K562 (cell line): ENCODE results near the gene PHKG1. TPM values are rescaled to one million over a fixed set of nuclear protein-coding genes. Genes with fewer than 3 reads are reported as not detected.

Experiments
- ATF1 ChIP-seq, 2 experiments: fragments of 450-650 bp in 1 of 2; IDR thresholded peaks; 2 replicates each; pipeline ENCODE4 v1.6.1; 2016; ENCODE audit warnings: missing compliant biosample characterization in 1 of 2, missing genetic modification characterization in 1 of 2
- BHLHE40 ChIP-seq: IDR thresholded peaks from 2 replicates; pipeline ENCODE4 v1.6.1; 2011; ENCODE audit warnings: low read length, improper control_type of control experiment
- HMG20B ChIP-seq: fragments of 250-450 bp; sonication (Bioruptor Pico); IDR thresholded peaks from 2 replicates; pipeline ENCODE4 v1.5.0; 2021; ENCODE audit warnings: mild to moderate bottlenecking
- NEUROD1 ChIP-seq: fragments of 150-350 bp; IDR thresholded peaks from 2 replicates; pipeline ENCODE4 v1.6.1; 2014; ENCODE audit warnings: borderline replicate concordance, low read length, low read depth; ENCODE audit not compliant: partially characterized antibody
- NFATC3 ChIP-seq: fragments of 450-650 bp; IDR thresholded peaks from 2 replicates; pipeline ENCODE4 v1.6.1; 2017; ENCODE audit warnings: mild to moderate bottlenecking
- POLR2AphosphoS2 ChIP-seq: IDR thresholded peaks from 2 replicates; pipeline ENCODE4 v1.6.1; 2012; ENCODE audit warnings: low read length, improper control_type of control experiment
- RUNX1 ChIP-seq: sonication (generic); IDR thresholded peaks from 2 replicates; pipeline ENCODE4 v1.6.1; 2016; ENCODE audit warnings: antibody characterized with exemption, low read depth
- STAG1 ChIP-seq: sonication (generic); formaldehyde crosslinking; IDR thresholded peaks from 2 replicates; pipeline ENCODE4 v1.5.0; 2020; ENCODE audit warnings: missing genetic modification reagents, borderline replicate concordance
- TEAD1 ChIP-seq, 2 experiments: fragments of 450-650 bp in 1 of 2; sonication (generic) in 1 of 2; formaldehyde crosslinking; IDR thresholded peaks; 2 replicates each; pipeline versions ENCODE4 v1.4.0 to v1.8.0; 2020 to 2022; ENCODE audit warnings: mild to moderate bottlenecking in 2 of 2, missing genetic modification reagents in 1 of 2
- ZNF316 ChIP-seq: fragments of 450-650 bp; IDR thresholded peaks from 2 replicates; pipeline ENCODE4 v1.6.1; 2016
- ZNF707 ChIP-seq: fragments of 250-450 bp; sonication (Bioruptor Pico); conservative IDR thresholded peaks from 2 replicates; pipeline ENCODE4 v1.8.0; 2022; ENCODE audit warnings: inconsistent platforms, mild to moderate bottlenecking, moderate library complexity
- ZNF76 ChIP-seq: fragments of 250-450 bp; sonication (Bioruptor Pico); IDR thresholded peaks from 2 replicates; pipeline ENCODE4 v1.4.0; 2020; ENCODE audit warnings: mild to moderate bottlenecking, moderate library complexity, borderline replicate concordance
- polyA plus RNA-seq, 8 experiments: library from polyadenylated mRNA; depleted of rRNA in 4 of 8; stranded (reverse) in 5 of 8; unstranded in 3 of 8; fragments of >200 nt; fragmentation: Nextera tagmentation in 2 of 8; fragmentation: Illumina TruSeq in 1 of 8; extraction: Ambion mirVana in 2 of 8; extraction: Trizol in 1 of 8; gene quantifications; 2 replicates each; pipeline versions ENCODE4 v1.2.1 to v1.2.3, GENCODE V29; 2011 to 2014; ENCODE audit warnings: inconsistent platforms in 1 of 8, missing spikeins in 1 of 8
- total RNA-seq, 7 experiments: library from RNA; depleted of rRNA in 6 of 7; stranded (reverse); fragments of >200 nt in 6 of 7; fragmentation: Illumina TruSeq in 2 of 7; extraction: Trizol in 2 of 7; gene quantifications; 2 replicates each; pipeline versions ENCODE4 v1.2.1 to v1.2.3, GENCODE V29; 2011 to 2021; ENCODE audit warnings: low replicate concordance in 1 of 7
- TF ChIP-seq, protein P1 (sequence below): sonication (generic); formaldehyde crosslinking; IDR thresholded peaks from 2 replicates; pipeline ENCODE4 v1.8.0; 2022; ENCODE audit warnings: missing genetic modification reagents, mild to moderate bottlenecking, borderline replicate concordance
- TF ChIP-seq, protein P2 (sequence below): sonication (generic); formaldehyde crosslinking; IDR thresholded peaks from 2 replicates; pipeline ENCODE4 v1.8.1; 2023; ENCODE audit warnings: missing genetic modification reagents, mild to moderate bottlenecking, borderline replicate concordance
- TF ChIP-seq, protein P3 (sequence below): sonication (generic); formaldehyde crosslinking; IDR thresholded peaks from 2 replicates; pipeline ENCODE4 v1.8.0; 2022; ENCODE audit warnings: missing genetic modification reagents, mild to moderate bottlenecking, moderate library complexity, borderline replicate concordance
- TF ChIP-seq, protein P4 (sequence below): sonication (generic); formaldehyde crosslinking; IDR thresholded peaks from 2 replicates; pipeline ENCODE4 v1.8.0; 2022; ENCODE audit warnings: mild to moderate bottlenecking, missing genetic modification reagents, borderline replicate concordance
- TF ChIP-seq, protein P5 (sequence below): fragments of 250-450 bp; sonication (Bioruptor Pico); IDR thresholded peaks from 2 replicates; pipeline ENCODE4 v1.8.0; 2021; ENCODE audit warnings: borderline replicate concordance, mild to moderate bottlenecking, moderate library complexity; ENCODE audit not compliant: poor library complexity, severe bottlenecking

The PHKG1 gene
- total and polyA plus RNA-seq, 9 of the 15 experiments (the other 6 are each of a cell fraction or from before 2014, with no cell fraction given), result 0.10 to 0.83 (median 0.46) TPM

DNA sequence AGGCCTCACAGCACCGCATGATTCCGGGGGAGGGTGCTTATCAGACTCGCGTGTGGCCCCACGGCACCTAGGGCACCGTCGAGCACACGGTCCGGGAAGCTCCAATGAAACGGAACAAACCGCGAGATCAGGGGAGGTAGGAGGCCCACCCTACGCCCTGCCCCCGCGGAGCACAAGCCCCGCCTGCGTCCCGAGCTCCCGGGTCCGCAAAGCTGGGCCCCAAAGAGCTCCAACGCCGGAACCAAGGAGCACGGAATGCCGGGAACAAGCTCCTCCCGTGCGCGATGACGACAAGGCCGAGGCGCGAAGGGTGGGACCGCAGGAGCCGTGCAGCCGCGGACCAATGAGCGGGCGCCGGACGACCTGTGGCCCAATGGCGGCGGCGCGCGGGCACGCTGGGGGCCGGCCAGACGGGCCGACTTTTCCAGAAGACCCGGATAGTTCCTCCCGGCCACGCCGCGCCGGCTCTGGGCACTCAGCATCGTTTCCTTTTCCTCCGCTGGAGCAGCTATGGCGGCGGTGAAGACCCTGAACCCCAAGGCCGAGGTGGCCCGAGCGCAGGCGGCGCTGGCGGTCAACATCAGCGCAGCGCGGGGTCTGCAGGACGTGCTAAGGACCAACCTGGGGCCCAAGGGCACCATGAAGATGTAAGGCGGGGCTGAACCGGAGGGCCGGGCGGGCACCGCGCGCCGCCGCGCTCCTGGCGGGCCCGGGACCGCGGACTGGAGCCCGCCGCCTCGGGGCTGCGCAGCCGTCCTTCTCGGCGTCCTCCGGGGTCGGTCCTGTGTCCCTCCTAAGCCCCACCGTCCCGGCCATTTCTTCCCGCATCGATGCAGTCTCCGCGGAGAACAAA is 41.2 kb downstream of the PHKG1 start, which contains the start of the genes CCT6A and PSPH (continued):
- TF ChIP-seq HMG20B (no peak), ZNF707 (no peak), STAG1 (CRISPR knock-in tag) (no peak), NEUROD1 (peak; percentile 81), NFATC3 (no peak), ZNF316 (no peak), RUNX1 (no peak; the same call in 1 of the 2 replicates), BHLHE40 (peak; percentile 62), ATF1 (CRISPR knock-in tag; IDR thresholded peaks at IDR 0.05) (no peak), ATF1 (tag; IDR thresholded peaks at IDR 0.05) (peak; percentile 95), TEAD1 (CRISPR knock-in tag; IDR thresholded peaks at IDR 0.05) (peak in 1 of 2 experiments; percentile 93; a peak in 2 of 4 replicates), POLR2AphosphoS2 (peak; percentile 53; the same call in 1 of the 2 replicates), ZNF76 (CRISPR knock-in tag) (no peak)
- TF ChIP-seq, protein P1, sequence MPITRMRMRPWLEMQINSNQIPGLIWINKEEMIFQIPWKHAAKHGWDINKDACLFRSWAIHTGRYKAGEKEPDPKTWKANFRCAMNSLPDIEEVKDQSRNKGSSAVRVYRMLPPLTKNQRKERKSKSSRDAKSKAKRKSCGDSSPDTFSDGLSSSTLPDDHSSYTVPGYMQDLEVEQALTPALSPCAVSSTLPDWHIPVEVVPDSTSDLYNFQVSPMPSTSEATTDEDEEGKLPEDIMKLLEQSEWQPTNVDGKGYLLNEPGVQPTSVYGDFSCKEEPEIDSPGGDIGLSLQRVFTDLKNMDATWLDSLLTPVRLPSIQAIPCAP (CRISPR knock-in tag), result 0 out of 2 replicates have a peak, but pooled peaks have one; percentile 28
- TF ChIP-seq, protein P2, sequence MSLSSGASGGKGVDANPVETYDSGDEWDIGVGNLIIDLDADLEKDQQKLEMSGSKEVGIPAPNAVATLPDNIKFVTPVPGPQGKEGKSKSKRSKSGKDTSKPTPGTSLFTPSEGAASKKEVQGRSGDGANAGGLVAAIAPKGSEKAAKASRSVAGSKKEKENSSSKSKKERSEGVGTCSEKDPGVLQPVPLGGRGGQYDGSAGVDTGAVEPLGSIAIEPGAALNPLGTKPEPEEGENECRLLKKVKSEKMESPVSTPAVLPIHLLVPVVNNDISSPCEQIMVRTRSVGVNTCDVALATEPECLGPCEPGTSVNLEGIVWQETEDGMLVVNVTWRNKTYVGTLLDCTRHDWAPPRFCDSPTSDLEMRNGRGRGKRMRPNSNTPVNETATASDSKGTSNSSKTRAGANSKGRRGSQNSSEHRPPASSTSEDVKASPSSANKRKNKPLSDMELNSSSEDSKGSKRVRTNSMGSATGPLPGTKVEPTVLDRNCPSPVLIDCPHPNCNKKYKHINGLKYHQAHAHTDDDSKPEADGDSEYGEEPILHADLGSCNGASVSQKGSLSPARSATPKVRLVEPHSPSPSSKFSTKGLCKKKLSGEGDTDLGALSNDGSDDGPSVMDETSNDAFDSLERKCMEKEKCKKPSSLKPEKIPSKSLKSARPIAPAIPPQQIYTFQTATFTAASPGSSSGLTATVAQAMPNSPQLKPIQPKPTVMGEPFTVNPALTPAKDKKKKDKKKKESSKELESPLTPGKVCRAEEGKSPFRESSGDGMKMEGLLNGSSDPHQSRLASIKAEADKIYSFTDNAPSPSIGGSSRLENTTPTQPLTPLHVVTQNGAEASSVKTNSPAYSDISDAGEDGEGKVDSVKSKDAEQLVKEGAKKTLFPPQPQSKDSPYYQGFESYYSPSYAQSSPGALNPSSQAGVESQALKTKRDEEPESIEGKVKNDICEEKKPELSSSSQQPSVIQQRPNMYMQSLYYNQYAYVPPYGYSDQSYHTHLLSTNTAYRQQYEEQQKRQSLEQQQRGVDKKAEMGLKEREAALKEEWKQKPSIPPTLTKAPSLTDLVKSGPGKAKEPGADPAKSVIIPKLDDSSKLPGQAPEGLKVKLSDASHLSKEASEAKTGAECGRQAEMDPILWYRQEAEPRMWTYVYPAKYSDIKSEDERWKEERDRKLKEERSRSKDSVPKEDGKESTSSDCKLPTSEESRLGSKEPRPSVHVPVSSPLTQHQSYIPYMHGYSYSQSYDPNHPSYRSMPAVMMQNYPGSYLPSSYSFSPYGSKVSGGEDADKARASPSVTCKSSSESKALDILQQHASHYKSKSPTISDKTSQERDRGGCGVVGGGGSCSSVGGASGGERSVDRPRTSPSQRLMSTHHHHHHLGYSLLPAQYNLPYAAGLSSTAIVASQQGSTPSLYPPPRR (CRISPR knock-in tag), result 0 out of 2 replicates have a peak, but pooled peaks have one; percentile 60
- TF ChIP-seq, protein P3, sequence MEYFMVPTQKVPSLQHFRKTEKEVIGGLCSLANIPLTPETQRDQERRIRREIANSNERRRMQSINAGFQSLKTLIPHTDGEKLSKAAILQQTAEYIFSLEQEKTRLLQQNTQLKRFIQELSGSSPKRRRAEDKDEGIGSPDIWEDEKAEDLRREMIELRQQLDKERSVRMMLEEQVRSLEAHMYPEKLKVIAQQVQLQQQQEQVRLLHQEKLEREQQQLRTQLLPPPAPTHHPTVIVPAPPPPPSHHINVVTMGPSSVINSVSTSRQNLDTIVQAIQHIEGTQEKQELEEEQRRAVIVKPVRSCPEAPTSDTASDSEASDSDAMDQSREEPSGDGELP (CRISPR knock-in tag), result peak; percentile 74; the same call in 1 of the 2 replicates
- TF ChIP-seq, protein P4, sequence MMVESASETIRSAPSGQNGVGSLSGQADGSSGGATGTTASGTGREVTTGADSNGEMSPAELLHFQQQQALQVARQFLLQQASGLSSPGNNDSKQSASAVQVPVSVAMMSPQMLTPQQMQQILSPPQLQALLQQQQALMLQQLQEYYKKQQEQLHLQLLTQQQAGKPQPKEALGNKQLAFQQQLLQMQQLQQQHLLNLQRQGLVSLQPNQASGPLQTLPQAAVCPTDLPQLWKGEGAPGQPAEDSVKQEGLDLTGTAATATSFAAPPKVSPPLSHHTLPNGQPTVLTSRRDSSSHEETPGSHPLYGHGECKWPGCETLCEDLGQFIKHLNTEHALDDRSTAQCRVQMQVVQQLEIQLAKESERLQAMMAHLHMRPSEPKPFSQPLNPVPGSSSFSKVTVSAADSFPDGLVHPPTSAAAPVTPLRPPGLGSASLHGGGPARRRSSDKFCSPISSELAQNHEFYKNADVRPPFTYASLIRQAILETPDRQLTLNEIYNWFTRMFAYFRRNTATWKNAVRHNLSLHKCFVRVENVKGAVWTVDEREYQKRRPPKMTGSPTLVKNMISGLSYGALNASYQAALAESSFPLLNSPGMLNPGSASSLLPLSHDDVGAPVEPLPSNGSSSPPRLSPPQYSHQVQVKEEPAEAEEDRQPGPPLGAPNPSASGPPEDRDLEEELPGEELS (CRISPR knock-in tag), result no peak
- TF ChIP-seq, protein P5, sequence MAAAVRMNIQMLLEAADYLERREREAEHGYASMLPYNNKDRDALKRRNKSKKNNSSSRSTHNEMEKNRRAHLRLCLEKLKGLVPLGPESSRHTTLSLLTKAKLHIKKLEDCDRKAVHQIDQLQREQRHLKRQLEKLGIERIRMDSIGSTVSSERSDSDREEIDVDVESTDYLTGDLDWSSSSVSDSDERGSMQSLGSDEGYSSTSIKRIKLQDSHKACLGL (CRISPR knock-in tag), result no peak
